GM08714 (cell line): ENCODE results near the gene RAB30.
A peak's percentile ranks its signal among the peaks of the same experiment; 100 is the strongest.

ENCODE experiments used
- H3K4me3 ChIP-seq: fragments of 200-500 bp; sonication (Bioruptor generic); 2 replicates; pipeline ENCODE4 v1.5.1; 2014; ENCODE audit warnings: mild to moderate bottlenecking, low read length, inconsistent platforms
- ZNF274 ChIP-seq: IDR thresholded peaks from 2 replicates; pipeline ENCODE4 v1.6.1; 2012; ENCODE audit warnings: mild to moderate bottlenecking, low read depth, low read length

RAB30 gene

DNA sequence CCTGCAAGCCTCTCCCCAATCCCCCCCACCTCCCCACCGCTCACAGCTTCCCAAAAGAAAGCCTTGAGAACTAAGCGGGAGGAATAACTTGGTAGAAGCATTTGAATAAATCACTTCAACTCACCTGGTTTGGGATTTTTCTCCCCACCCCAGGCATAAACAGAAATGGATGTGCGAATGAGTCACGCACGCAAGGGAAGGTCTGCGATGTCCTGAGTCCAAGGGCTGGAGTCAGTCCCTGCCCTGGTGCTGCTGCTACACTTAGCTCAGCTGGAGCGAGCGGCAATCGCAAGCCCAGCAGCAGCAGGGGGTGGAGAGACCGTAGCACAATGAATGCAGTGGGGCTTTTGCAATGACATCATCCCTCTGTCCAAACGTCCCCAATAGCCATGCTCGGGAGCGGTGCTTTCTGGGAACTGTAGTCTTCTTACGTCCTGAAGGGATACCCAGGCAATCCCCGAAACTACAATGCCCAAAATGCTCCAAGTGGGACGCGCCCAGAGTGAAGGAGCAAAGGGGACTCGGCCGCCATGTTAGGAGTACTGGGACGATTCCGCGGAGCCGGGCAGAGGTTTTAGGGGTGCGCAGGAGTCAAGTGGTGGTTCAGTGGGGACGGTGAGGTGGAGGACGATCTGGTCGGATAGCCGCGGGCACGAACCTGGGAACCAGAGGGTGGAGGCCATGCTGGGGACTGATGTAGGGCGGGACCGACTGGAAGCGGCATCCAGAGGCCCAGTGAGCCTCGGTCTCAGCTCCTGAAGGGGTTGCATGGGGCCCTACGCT lies at the start of gene RAB30:
Gene RAB30, minus strand, starts transcription at position 331 of the 783 bp plus-strand sequence. CDS start 74,581 bp downstream, outside the sequence.
- peak within 1 kb of the TSS; percentile 93 for H3K4me3 ChIP-seq
- TF ChIP-seq ZNF274, result no peak

DNA sequence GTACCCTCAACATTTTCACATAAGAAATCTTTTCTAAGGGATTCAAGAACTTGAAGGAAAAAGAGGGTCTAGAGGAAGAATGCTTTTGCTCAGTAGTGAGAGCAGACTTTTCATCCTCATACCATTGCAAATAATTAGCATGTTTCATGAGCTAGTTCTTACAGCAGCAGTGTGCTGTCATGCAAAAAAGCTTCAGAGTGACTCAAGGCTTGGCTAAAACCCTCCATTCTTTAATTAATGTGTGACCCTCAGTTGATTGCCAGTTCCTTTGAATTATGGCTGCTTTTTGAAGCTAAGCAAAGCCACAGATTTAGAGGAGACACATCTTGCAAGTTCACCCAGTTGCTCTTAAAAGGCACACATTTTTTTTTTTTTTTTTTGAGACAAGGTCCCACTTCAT lies 48.6 kb upstream of the RAB30 start:
- H3K4me3 ChIP-seq, result no peak overlapping the region
- TF ChIP-seq ZNF274, result no peak

- TF ChIP-seq ZNF274, result no peak
- no peak overlapping the region for H3K4me3 ChIP-seq
These were observed 47.5 kb upstream of the RAB30 start for GRCh38 chr11:83119216-83119615.

DNA sequence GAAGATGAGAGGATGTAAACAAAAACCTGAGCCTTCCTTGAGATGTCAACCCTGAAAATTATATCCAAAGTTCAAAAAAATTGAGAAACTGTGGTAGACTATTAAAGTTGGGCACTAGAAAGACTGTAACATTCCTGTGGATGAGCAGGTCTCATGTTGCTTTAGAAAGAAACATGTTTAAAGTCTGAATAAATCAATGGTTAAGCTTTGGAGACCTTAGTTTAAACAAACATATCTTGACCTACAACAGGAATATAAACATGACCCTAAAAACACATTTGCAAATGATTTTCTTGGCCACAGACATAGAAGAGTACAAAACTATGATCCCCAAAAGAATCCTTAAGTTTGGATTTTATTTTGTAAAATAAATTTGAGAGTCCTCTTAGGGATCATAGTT lies 47.1 kb upstream of the RAB30 start:
- H3K4me3 ChIP-seq, result no peak overlapping the region
- TF ChIP-seq ZNF274, result no peak

- TF ChIP-seq ZNF274, result no peak
These were observed 44.4 kb upstream of the RAB30 start for GRCh38 chr11:83116015-83116641.

GRCh38 chr11:83115551-83115950 lies 43.9 kb upstream of the RAB30 start:
- no peak overlapping the region for H3K4me3 ChIP-seq
- no peak for TF ChIP-seq ZNF274

More at GRCh38 chr11:83116015-83116641, 44.4 kb upstream of the RAB30 start:
- H3K4me3 ChIP-seq, result no peak overlapping the region; the same call in 1 of the 2 replicates

- no peak for TF ChIP-seq ZNF274
- H3K4me3 ChIP-seq, result no peak overlapping the region
These were observed 43.3 kb upstream of the RAB30 start for GRCh38 chr11:83115026-83115425.

DNA sequence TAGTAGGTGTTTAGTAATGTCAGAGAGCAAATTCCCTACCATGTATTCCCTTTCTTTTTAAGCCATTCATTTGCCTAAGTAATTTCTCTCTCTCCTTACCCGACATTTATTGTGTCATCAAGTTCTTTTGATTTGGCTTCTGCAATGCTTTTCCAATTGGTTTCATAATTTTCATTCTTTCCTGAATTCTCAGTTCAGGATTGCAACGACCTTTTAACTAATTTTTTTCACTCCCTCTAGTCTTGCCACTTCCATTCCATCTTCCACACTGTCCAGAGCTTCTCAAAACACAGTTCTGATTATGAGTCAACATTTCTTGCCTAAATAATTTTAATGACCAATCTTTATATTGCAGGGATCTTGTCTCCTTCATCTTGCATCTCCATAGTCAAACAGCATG lies 41.2 kb upstream of the RAB30 start:
- no peak for TF ChIP-seq ZNF274

GRCh38 chr11:83105168-83105567 lies 33.5 kb upstream of the RAB30 start:
- no peak overlapping the region for H3K4me3 ChIP-seq
- no peak for TF ChIP-seq ZNF274

More for the DNA sequence above, 41.2 kb upstream of the RAB30 start:
- no peak overlapping the region for H3K4me3 ChIP-seq

GRCh38 chr11:83102834-83103233 lies 31.1 kb upstream of the RAB30 start:
- no peak for TF ChIP-seq ZNF274
- H3K4me3 ChIP-seq, result no peak overlapping the region

- no peak overlapping the region for H3K4me3 ChIP-seq
- no peak for TF ChIP-seq ZNF274
These were observed 25.9 kb upstream of the RAB30 start for GRCh38 chr11:83097429-83098075.

DNA sequence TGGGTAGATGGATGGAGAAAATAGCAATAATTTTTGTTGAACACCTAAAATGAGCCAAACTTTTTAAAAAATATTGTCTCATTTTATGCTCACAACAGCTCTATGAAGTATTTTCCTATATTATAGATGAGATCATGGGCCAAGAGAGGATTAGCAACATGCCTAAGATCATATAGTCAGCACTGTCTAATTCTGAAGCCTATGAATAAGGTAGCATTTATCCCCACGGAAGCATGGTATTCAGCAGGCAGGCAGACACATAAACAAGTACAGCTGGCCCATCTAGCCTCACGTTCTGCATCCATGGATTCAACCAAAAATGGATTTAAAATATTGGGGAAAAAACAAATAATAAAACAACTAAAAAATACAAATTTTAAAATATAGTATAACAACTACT lies 21.9 kb upstream of the RAB30 start:
- no peak for TF ChIP-seq ZNF274
- no peak overlapping the region for H3K4me3 ChIP-seq

GRCh38 chr11:83092488-83093384 lies 21.0 kb upstream of the RAB30 start:
- no peak for TF ChIP-seq ZNF274
- H3K4me3 ChIP-seq, result no peak overlapping the region

DNA sequence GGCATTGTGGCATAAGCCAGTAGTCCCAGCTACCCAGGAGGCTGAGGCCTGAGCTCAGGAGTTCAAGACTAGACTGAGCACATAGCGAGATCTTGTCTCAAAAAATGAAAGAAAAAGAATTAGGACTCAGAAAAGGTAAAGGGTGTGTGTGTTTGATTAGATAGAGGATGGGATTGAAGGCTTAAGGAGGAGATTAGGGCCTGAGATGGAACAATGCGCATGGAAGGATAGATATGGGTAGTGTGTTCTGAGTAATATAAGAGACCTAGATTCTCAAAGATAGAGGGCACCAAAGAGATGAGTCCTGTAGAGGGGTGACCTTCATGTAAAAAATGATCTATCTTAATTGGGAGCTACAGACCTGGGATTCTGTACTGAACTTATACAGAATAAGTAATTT lies 17.3 kb upstream of the RAB30 start:
- H3K4me3 ChIP-seq, result no peak overlapping the region
- TF ChIP-seq ZNF274, result no peak
